ENCODE data around the gene SKP2.

- TF ChIP-seq, protein P1, sequence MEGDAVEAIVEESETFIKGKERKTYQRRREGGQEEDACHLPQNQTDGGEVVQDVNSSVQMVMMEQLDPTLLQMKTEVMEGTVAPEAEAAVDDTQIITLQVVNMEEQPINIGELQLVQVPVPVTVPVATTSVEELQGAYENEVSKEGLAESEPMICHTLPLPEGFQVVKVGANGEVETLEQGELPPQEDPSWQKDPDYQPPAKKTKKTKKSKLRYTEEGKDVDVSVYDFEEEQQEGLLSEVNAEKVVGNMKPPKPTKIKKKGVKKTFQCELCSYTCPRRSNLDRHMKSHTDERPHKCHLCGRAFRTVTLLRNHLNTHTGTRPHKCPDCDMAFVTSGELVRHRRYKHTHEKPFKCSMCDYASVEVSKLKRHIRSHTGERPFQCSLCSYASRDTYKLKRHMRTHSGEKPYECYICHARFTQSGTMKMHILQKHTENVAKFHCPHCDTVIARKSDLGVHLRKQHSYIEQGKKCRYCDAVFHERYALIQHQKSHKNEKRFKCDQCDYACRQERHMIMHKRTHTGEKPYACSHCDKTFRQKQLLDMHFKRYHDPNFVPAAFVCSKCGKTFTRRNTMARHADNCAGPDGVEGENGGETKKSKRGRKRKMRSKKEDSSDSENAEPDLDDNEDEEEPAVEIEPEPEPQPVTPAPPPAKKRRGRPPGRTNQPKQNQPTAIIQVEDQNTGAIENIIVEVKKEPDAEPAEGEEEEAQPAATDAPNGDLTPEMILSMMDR (IDR thresholded peaks at IDR 0.05; ENCODE audit: borderline replicate concordance, extremely low read depth, low read length, poor library complexity, severe bottlenecking): no peak
- TF ChIP-seq EZH2 (IDR thresholded peaks at IDR 0.05; ENCODE audit: borderline replicate concordance, low read depth, low read length, severe bottlenecking): no peak
These were observed 4.7 kb downstream of the SKP2 start for GRCh38 chr5:36156619-36157018.

All from DND-41 (cell line).